T-helper 1 cell treated with Interleukin-12 subunit alpha and Interleukin-12 subunit beta and Interleukin-4 antibody, amounts not matched to agents 30 ng/mL and 1 ng/mL, for 36 hours (primary cell): ENCODE results near the gene FNBP1L. TPM values are rescaled to one million over a fixed set of nuclear protein-coding genes. Genes with fewer than 3 reads are reported as not detected.

ENCODE experiments used
- intact Hi-C: fragments of 100-400 bp; cut with micrococcal nuclease; formaldehyde crosslinking; loops from one replicate; pipeline ENCODE4 v1.15.1; 2024
- total RNA-seq: library from RNA; stranded (reverse); gene quantifications from 2 replicates; pipeline ENCODE4 v1.2.3, GENCODE V29; 2022

FNBP1L gene
- total RNA-seq, 1 donor from 2014 or later: 0.10 TPM

DNA sequence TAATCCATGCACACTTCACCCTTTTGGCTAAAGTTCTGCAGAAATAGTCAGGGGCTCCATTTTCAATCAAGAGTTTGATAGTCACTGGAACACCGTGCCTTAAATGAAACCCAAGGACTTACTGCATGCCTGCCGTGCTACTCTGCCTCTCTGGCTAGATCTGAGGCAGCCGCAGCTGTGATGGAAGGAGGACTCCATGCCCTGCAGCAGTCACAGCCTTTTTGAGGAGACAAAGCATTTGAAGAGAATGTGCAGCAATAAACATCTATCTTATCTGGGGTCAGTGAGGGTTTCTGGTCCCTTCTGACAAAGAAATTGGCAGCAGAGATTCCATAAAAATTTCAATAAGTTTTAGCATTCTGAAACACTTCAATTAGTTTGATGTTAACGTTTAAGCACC, 155.7 kb downstream of the FNBP1L start:
- intact Hi-C loops: no loop called here

Other genes starting within 250 kb of the FNBP1L start
- 100 and 105 TPM in 2 replicates for gene DR1, start 102.2 kb upstream of the FNBP1L start, total RNA-seq
- 0.39 and 0.56 TPM in 2 replicates for gene BCAR3, start 233.7 kb downstream of the FNBP1L start, total RNA-seq